Mucosa of descending colon (tissue), 3 donors: Measurements from ENCODE around the gene ST6GALNAC1. TPM values are rescaled to one million over a fixed set of nuclear protein-coding genes. Genes with fewer than 3 reads are reported as not detected.
"Not testable (repeated sequence)": the region's sequence is repeated elsewhere in the genome, so short reads cannot be mapped to it uniquely, and the experiment has no call there.

Experiments
- ATAC-seq: fragments of 200-7000 bp; cut with Tn5 transposase; one replicate; pipeline ENCODE4 v1.9.1; 2020; ENCODE audit warnings: mild to moderate bottlenecking, moderate library complexity
- DNase-seq, 3 donors: peaks; one replicate each; pipeline ENCODE4 v3.0.0-alpha.2; 2020
- H3K36me3 ChIP-seq: fragments of 200-600 bp; one replicate; pipeline ENCODE4 v1.8.0; 2021; ENCODE audit warnings: low read depth, mild to moderate bottlenecking
- H3K4me1 ChIP-seq: fragments of 200-600 bp; one replicate; pipeline ENCODE4 v1.8.0; 2021; ENCODE audit warnings: low read depth, mild to moderate bottlenecking
- H3K4me3 ChIP-seq: fragments of 200-600 bp; one replicate; pipeline ENCODE4 v1.8.0; 2021; ENCODE audit warnings: mild to moderate bottlenecking
- H3K9me3 ChIP-seq: fragments of 200-600 bp; one replicate; pipeline ENCODE4 v1.8.0; 2021; ENCODE audit warnings: mild to moderate bottlenecking
- CTCF ChIP-seq: fragments of 200-600 bp; IDR thresholded peaks from one replicate; pipeline ENCODE4 v1.8.0; 2022; ENCODE audit warnings: antibody characterized with exemption, mild to moderate bottlenecking
- intact Hi-C, 2 donors: fragments of 100-400 bp; cut with DNase I in 1 of 2; cut with micrococcal nuclease in 1 of 2; formaldehyde crosslinking; loops; one replicate each; pipeline versions ENCODE4 v1.11.0 to v1.11.1; 2022; cut with DNase I, micrococcal nuclease
- total RNA-seq, 3 donors: library from RNA; stranded (reverse); fragmentation: NEBNext Ultra II Directional in 2 of 3; extraction: Animal tissue kit (Norgen Biotek cat#: 25700) in 2 of 3; gene quantifications; one replicate each; pipeline versions ENCODE4 v1.2.1 to v1.2.4, GENCODE V29; 2021 to 2023
- donor health status: DM: no; HTN: no; CAD: no; lungs with moderate emphysema.
- donor health status: DM: no; HTN: no; CAD: no.
- donor health status: DM: no; HTN: yes; CAD: no.

The ST6GALNAC1 gene
- total RNA-seq, 3 donors from 2014 or later = 90.2 to 363 (median 336) TPM

- ATAC-seq = peak; percentile 51
- no peak for TF ChIP-seq CTCF
- Histone ChIP-seq H3K4me1 (no peaks in the 10 kb centered on the region), H3K36me3 (no peaks in the 10 kb centered on the region), H3K9me3 (no peaks in the 10 kb centered on the region), H3K4me3 (no peak overlapping the region)
- no peak for DNase-seq
- intact Hi-C loops = no loop called here
Measured at GRCh38 chr17:76612977-76613851, 30.3 kb downstream of the ST6GALNAC1 start.

GRCh38 chr17:76612465-76612864 is 31.1 kb downstream of the ST6GALNAC1 start:
- Histone ChIP-seq H3K36me3 (no peaks in the 10 kb centered on the region), H3K4me3 (no peak overlapping the region), H3K4me1 (no peaks in the 10 kb centered on the region), H3K9me3 (no peaks in the 10 kb centered on the region)
- intact Hi-C loops = no loop called here
- no peak for DNase-seq
- ATAC-seq = no peak
- TF ChIP-seq CTCF = no peak

GRCh38 chr17:76611758-76612157 is 31.8 kb downstream of the ST6GALNAC1 start:
- ATAC-seq = no peak
- intact Hi-C loops = no loop called here
- H3K4me3 ChIP-seq = no peak overlapping the region
- H3K4me1 ChIP-seq = no peaks in the 10 kb centered on the region
- H3K9me3 ChIP-seq = no peaks in the 10 kb centered on the region
- no peak for DNase-seq
- no peaks in the 10 kb centered on the region for H3K36me3 ChIP-seq
- no peak for TF ChIP-seq CTCF

- DNase-seq, H3K36me3 ChIP-seq, H3K4me3 ChIP-seq, intact Hi-C loops, H3K9me3 ChIP-seq, H3K4me1 ChIP-seq: not testable (repeated sequence)
- ATAC-seq = peak; percentile 34
Measured at GRCh38 chr17:76611080-76611749, 32.3 kb downstream of the ST6GALNAC1 start.

GRCh38 chr17:76606685-76607084 is 36.9 kb downstream of the ST6GALNAC1 start:
- DNase-seq, H3K9me3 ChIP-seq, H3K4me1 ChIP-seq, intact Hi-C loops, H3K36me3 ChIP-seq, H3K4me3 ChIP-seq, ATAC-seq: not testable (repeated sequence)

- Histone ChIP-seq H3K9me3 (no peaks in the 10 kb centered on the region), H3K4me3 (no peak overlapping the region), H3K4me1 (no peaks in the 10 kb centered on the region), H3K36me3 (no peaks in the 10 kb centered on the region)
- no peak for TF ChIP-seq CTCF
- intact Hi-C loops = no loop called here
- DNase-seq (no peak), ATAC-seq (no peak)
Measured at GRCh38 chr17:76601065-76601464, 42.5 kb downstream of the ST6GALNAC1 start.
